Kidney (tissue), 14 donors: ENCODE data around the gene AKT3. TPM values are rescaled to one million over a fixed set of nuclear protein-coding genes. Genes with fewer than 3 reads are reported as not detected.

Experiments
- DNase-seq, 5 donors: peaks; one replicate each; pipeline ENCODE4 v3.0.0-alpha.2; 2013 to 2020
- FAIRE-seq: peaks from 2 replicates; lab custom pipeline; 2012; peaks lifted over from hg19 to GRCh38; lab: Jason Lieb, UNC
- H3K27ac ChIP-seq, 2 donors: one replicate each; pipeline ENCODE4 v1.7.0; 2013; ENCODE audit warnings: low read depth in 2 of 2, low read length in 2 of 2, inconsistent platforms in 1 of 2
- H3K27me3 ChIP-seq: one replicate; pipeline ENCODE4 v1.7.1; 2013; ENCODE audit warnings: low read length, inconsistent platforms; ENCODE audit not compliant: control insufficient read depth, insufficient read depth
- H3K36me3 ChIP-seq, 3 donors: one replicate each; pipeline versions ENCODE4 v1.7.0 to v1.7.1; 2013; ENCODE audit warnings: low read length in 3 of 3, control low read depth in 1 of 3, inconsistent platforms in 1 of 3; ENCODE audit not compliant: insufficient read depth in 3 of 3, control insufficient read depth in 2 of 3
- H3K4me1 ChIP-seq, 3 donors: one replicate each; pipeline versions ENCODE4 v1.7.0 to v1.7.1; 2013; ENCODE audit warnings: low read length in 3 of 3, inconsistent platforms in 1 of 3, low read depth in 1 of 3; ENCODE audit not compliant: control insufficient read depth in 2 of 3, insufficient read depth in 2 of 3
- H3K4me3 ChIP-seq, 3 donors: one replicate each; pipeline versions ENCODE4 v1.7.0 to v1.8.1; 2013; ENCODE audit warnings: low read length in 3 of 3, control low read depth in 1 of 3, inconsistent platforms in 1 of 3
- H3K9ac ChIP-seq, 3 donors: one replicate each; pipeline versions ENCODE4 v1.7.0 to v1.7.1; 2013; ENCODE audit warnings: low read length in 3 of 3, control low read depth in 1 of 3, inconsistent platforms in 1 of 3
- H3K9me3 ChIP-seq, 3 donors: one replicate each; pipeline versions ENCODE4 v1.7.0 to v1.7.1; 2013; ENCODE audit warnings: low read length in 3 of 3, control low read depth in 1 of 3, inconsistent platforms in 1 of 3; ENCODE audit not compliant: control insufficient read depth in 2 of 3, insufficient read depth in 1 of 3
- intact Hi-C: fragments of 100-400 bp; cut with DNase I; formaldehyde crosslinking; loops from one replicate; pipeline ENCODE4 v1.11.1; 2022
- polyA plus RNA-seq: library from polyadenylated mRNA; stranded (reverse); fragments of 350-450 nt; fragmentation: Illumina TruSeq; extraction: RNeasy Lipid Tissue Mini Kit (QIAGEN cat#74804); gene quantifications from one replicate; pipeline ENCODE4 v1.2.3, GENCODE V29; 2014; ENCODE audit warnings: low read depth, low replicate concordance; ENCODE audit not compliant: insufficient read depth
- total RNA-seq: library from RNA; stranded (reverse); fragmentation: NEBNext Ultra II Directional; extraction: Animal tissue kit (Norgen Biotek cat#: 25700); gene quantifications from one replicate; pipeline ENCODE4 v1.2.1, GENCODE V29; 2021
- TF ChIP-seq, protein P1 (sequence below): IDR thresholded peaks from 3 replicates; pipeline ENCODE4 v1.5.1; 2012; ENCODE audit warnings: mild to moderate bottlenecking, moderate library complexity, borderline replicate concordance; ENCODE audit not compliant: insufficient read depth; ENCODE audit errors: extremely low read depth
- donor health status: control.
- donor health status: control.
- donor health status: control.
- donor health status: control.
- donor health status: control.
- donor health status: DM: yes; HTN: yes; CAD: no.
- donor health status: Normal renal cell carcinoma (clear cell type).

AKT3 gene
- total and polyA plus RNA-seq, 2 donors from 2014 or later, result 9.5 to 81.6 TPM

GRCh38 chr1:243494741-243495431, 355.2 kb downstream of the AKT3 start:
- Histone ChIP-seq H3K9me3 (no peaks in the 10 kb centered on the region), H3K27ac (no peak overlapping the region), H3K36me3 (no peaks in the 10 kb centered on the region), H3K4me3 (no peak overlapping the region), H3K4me1 (peaks cover 0 to 2% (median 0%) of the 10 kb centered on the region in 3 donors), H3K9ac (no peak overlapping the region), H3K27me3 (no peaks in the 10 kb centered on the region)
- no peak for FAIRE-seq
- no peak for DNase-seq
- TF ChIP-seq, protein P1, sequence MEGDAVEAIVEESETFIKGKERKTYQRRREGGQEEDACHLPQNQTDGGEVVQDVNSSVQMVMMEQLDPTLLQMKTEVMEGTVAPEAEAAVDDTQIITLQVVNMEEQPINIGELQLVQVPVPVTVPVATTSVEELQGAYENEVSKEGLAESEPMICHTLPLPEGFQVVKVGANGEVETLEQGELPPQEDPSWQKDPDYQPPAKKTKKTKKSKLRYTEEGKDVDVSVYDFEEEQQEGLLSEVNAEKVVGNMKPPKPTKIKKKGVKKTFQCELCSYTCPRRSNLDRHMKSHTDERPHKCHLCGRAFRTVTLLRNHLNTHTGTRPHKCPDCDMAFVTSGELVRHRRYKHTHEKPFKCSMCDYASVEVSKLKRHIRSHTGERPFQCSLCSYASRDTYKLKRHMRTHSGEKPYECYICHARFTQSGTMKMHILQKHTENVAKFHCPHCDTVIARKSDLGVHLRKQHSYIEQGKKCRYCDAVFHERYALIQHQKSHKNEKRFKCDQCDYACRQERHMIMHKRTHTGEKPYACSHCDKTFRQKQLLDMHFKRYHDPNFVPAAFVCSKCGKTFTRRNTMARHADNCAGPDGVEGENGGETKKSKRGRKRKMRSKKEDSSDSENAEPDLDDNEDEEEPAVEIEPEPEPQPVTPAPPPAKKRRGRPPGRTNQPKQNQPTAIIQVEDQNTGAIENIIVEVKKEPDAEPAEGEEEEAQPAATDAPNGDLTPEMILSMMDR, result no peak
- intact Hi-C loops, result no loop called here

- FAIRE-seq (no peak), DNase-seq (no peak)
- intact Hi-C loops, result no loop called here
- Histone ChIP-seq H3K27me3 (no peaks in the 10 kb centered on the region), H3K4me3 (no peak overlapping the region), H3K9ac (no peak overlapping the region), H3K4me1 (peaks cover 0 to 2% (median 0%) of the 10 kb centered on the region in 3 donors), H3K36me3 (no peaks in the 10 kb centered on the region), H3K9me3 (no peaks in the 10 kb centered on the region), H3K27ac (no peak overlapping the region)
- TF ChIP-seq, protein P1, result no peak
These were observed 356.6 kb downstream of the AKT3 start for GRCh38 chr1:243493156-243494129.

DNA sequence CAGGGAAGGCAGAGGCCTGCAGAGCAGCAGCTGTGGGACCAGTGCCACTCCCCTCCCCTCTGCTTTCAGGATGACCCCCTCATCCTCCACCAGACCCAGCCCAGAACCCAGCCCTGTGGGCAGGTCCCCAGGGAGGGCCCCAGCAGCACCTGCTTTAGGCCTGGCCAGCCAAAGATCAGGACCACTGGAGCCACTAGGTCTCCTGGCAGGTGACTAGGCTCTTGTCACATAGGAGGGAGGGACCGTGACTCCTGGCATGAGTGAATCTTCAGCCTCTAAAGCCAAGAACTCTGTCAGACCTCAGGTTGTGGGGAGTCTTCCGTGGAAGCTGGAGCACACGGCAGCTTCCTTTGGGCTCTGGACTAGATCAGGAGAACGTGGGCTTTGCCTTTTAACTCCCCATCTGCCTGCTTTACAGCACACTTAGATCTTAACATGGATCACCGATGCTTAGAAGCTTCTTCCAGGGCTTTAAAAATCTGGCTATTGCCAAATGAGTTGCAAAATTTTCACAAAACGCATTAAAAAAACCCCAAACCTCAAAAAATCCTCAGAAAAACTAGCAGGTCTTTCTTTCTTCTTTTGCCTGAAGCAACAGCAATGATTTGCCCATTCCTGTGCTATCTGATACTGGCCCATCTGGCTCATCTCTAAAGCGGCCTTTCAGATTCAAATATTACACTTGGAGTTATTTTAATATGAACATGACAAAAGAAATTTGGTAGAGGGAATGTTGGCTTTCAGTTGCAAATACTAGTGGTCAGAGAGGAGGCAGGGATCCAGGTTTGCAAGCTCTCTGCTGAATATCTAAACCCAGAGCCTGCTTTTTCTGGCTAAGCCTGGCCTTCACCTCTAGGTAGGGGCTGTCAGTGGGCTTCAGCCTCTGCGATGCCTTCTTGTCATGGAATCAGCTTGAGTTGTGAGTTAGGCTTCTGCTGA, 359.0 kb downstream of the AKT3 start:
- no peaks in the 10 kb centered on the region for H3K36me3 ChIP-seq
- no peak for DNase-seq
- no peak overlapping the region for H3K4me3 ChIP-seq
- H3K27me3 ChIP-seq, result no peaks in the 10 kb centered on the region
- H3K4me1 ChIP-seq, result peaks cover 0 to 2% (median 0%) of the 10 kb centered on the region in 3 donors
- TF ChIP-seq, protein P1, result no peak
- intact Hi-C loops, result no loop called here
- H3K9me3 ChIP-seq, result no peaks in the 10 kb centered on the region
- FAIRE-seq, result no peak
- H3K27ac ChIP-seq, result no peak overlapping the region
- no peak overlapping the region for H3K9ac ChIP-seq
